RCC 7860 (cell line): ENCODE measurements around the gene ZNF664.

Experiments used
- DNase-seq: peaks from one replicate; pipeline ENCODE4 v3.0.0-alpha.2; 2015; ENCODE audit warnings: low spot score
- FAIRE-seq: peaks from 2 replicates; lab custom pipeline; 2012; peaks lifted over from hg19 to GRCh38; lab: Jason Lieb, UNC

ZNF664 gene

GRCh38 chr12:123987022-123987421, 14.0 kb downstream of the ZNF664 start:
- no peak for DNase-seq
- no peak for FAIRE-seq

DNA sequence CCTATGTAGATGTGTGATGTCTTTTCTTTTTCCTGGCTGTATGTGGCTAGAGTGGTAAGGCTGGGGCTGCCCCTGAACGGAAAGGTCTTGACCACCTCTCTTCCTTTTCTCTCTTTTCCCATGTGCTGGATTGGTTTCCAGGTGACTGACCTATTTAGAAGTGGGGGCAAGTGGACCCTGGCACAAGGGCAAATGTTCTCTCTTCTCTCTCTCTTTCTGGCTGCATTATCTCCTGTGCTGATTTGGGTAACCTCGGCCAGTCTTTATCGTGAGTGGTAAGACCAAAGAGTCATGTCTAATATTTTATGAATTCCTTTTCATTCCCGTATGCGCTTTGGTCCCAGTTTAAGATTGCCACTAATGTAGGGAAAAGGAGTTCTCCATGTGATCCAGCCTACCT, 16.2 kb downstream of the ZNF664 start:
- DNase-seq: no peak
- no peak for FAIRE-seq

GRCh38 chr12:123989753-123990152, 16.7 kb downstream of the ZNF664 start:
- DNase-seq (no peak), FAIRE-seq (no peak)

DNA sequence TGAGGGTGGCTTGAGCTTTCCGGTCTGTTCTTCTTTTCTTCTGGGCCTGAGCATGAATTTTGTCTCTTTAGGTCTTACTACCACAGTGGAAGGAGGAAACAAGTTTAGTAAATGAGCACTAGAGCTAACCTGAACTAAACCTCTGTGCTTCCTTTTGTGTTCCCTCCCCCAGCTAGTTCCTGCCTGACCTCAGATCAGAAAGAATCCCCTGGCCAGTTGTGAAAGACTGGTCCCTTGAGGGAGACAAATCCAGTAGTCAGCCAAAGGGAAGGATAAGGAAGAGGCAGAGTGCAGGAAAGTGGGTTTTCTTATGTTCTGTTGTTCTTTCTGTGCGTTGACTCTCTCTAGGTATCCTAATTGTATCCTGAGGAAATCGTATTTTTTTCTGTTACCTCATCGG, 17.5 kb downstream of the ZNF664 start:
- FAIRE-seq (no peak), DNase-seq (no peak)

GRCh38 chr12:123991372-123991951, 18.4 kb downstream of the ZNF664 start:
- FAIRE-seq (no peak), DNase-seq (no peak)

- no peak for FAIRE-seq
- DNase-seq: no peak
These were observed 19.3 kb downstream of the ZNF664 start for GRCh38 chr12:123992118-123992825.

GRCh38 chr12:123995023-123995748, 22.2 kb downstream of the ZNF664 start:
- DNase-seq (no peak), FAIRE-seq (no peak)

GRCh38 chr12:123996581-123996980, 23.6 kb downstream of the ZNF664 start:
- FAIRE-seq: no peak
- no peak for DNase-seq

DNA sequence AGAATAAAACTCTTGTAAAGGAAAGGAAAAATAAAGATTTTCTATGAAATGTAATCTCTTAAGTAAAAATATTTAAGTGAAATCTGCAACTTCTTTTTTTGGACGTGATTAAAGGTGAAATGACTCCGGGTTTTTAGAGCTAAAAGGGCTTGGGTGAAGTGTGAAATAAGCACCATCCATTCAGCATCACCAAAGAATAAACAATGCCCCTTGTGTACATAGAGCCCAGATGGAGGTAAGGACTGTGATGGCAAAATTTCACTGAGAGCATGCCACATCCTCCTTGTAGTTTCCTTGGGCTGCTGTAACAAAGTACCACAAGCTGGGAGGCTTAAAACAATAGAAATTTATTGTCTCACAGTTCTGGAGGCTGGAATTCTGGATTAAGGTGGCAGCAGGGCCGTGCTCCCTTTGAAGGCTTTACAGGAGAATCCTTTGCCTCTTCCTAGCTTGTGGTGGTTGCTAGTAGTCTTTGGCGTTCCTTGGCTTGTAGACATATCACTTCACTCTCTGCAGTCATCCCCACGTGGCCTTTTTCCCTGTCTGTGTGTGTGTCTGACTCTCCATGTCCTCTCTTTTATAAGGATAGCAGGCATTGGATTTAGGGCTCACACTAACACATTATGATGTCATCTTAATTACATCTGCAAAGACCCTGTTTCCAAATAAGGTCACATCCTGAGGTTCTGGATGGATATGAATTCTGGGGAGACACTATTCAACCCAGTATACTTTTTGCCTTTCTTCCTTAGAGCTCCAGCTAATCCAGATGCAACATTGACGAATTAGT, 24.2 kb downstream of the ZNF664 start:
- FAIRE-seq (no peak), DNase-seq (no peak)

GRCh38 chr12:123997908-123998307, 24.9 kb downstream of the ZNF664 start:
- no peak for FAIRE-seq
- DNase-seq: no peak

DNA sequence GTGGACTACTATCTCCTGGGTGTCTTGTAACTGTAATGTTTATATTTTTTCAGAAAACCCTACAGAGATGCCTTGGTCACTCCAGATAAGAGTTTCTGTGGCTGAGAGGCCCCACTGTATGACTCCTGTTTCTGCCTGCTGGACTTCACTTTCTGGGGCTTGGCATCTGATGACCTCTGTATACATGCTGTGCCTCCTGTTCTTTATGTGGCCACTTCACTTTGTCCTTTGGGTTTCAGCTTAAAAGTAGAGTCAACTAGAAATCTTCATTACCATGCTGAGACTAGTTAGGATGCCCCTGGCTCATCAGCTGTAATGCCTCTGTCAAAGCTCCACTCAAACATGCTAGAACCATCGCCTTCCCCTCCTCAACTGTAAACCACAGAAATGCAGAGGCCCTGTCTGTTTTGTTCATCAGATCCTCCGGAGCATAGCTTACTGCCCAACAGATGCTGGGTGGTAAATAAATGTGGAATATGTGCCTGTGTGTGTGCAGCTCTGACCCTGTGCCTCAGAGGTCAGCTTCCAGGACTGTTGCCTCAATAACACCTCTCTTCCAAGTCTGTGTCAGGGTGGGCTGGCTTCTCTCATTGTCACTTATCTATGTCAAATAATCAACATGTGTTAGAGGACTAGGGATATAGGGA, 25.5 kb downstream of the ZNF664 start:
- DNase-seq (no peak), FAIRE-seq (no peak)

DNA sequence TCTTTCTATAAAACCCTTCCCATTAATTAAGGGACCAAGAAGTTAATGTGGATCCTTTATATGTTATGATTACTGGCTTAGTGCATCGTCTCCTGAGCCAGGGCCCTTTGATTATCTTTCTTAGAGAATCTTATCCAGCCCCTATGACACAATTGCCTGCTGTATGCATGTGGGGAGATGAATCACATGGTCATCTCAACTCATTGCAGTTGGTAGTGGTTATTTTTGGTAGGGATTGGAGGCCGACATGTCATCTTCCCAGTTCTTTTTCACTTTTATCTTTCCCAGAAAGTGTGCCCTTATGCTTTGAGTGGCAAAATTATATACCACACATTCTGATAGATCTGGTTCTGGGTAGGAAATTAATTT, 26.0 kb downstream of the ZNF664 start:
- no peak for DNase-seq
- no peak for FAIRE-seq

DNA sequence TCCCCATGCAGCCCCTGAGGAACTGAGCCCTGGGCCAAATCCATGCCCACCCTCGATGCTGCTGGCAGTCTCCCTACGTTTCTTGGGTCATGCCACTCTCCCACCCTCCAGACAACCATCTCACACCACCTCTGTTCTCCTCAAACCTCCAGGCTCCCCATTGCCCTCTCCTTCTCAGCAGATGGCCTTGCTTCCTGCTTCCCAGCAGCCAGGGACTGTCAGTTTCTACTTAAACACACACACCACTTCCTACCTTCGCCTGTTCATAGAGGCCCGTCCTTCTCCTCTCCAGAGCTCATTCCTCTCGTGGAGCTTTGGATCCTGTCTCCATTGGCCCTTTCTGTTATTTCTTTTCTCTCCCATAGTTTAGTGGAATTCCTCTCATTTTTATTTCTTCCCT, 27.1 kb downstream of the ZNF664 start:
- FAIRE-seq (no peak), DNase-seq (no peak)

- DNase-seq (no peak), FAIRE-seq (no peak)
These were observed 28.3 kb downstream of the ZNF664 start for GRCh38 chr12:124001343-124001742.

GRCh38 chr12:124002021-124002644, 29.1 kb downstream of the ZNF664 start:
- FAIRE-seq: no peak
- DNase-seq: no peak

DNA sequence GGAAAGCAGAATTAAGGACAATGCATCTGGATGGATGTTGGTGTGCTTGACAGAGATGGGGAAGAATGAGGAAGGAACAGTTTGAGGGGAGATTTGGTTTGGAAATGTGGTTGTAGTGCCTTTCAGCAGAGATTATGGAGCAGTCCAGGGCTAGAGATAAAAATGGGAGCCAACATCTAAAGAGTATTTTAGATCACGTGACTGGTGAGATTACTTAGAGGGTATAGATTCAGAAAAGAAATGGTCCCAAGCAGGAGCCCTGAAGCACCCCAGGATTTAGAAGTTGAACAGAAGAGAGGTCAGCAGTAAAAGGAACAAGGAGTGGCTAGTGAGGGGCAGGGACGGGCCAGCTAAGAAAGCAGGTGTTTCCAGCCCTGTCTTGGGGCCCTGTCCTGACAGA, 29.6 kb downstream of the ZNF664 start:
- FAIRE-seq (no peak), DNase-seq (no peak)

- no peak for DNase-seq
- FAIRE-seq: no peak
These were observed 31.3 kb downstream of the ZNF664 start for GRCh38 chr12:124004233-124004875.

DNA sequence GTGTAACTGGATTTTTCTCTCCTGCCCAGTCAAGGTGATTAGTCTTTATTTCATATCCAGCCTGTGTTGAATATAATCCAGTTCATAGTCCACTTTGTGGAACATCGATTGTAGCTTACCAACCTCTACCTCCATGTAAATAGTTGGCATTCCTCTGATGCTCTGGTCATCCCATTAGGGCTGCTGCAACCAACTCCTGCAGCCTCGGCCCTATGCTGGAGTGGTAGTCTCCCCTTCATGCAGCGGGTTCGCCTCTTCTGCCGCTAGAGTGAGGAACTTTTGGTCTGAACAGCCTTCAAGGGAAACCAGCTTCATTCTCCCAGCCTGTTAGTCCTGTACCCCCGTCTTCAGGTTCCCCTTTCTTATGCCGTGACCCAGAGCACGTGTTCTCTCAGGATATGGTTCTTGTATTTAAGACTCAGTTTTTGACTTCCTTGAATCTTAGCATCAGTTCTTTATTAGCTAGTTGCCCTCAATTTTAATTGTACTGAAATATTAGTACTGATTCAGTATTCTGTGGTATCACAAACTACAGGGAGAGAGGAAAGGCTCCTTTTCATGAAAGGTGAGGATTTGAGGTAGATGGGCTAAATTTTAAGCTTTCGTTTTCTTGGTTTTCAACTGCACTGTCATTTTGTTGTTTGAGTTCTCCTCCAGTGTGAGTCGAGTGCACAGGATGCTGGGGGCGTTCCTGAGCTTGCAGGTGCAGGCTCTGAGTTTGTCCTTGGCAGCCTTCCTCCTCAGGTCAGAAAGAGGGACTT, 33.2 kb downstream of the ZNF664 start:
- no peak for FAIRE-seq
- no peak for DNase-seq
